ENCODE measurements around the gene TERB2.
"Not testable (repeated sequence)": the region's sequence is repeated elsewhere in the genome, so short reads cannot be mapped to it uniquely, and the experiment has no call there.

The TERB2 gene

GRCh38 chr15:44971036-44971435 is 14.5 kb downstream of the TERB2 start:
- no peaks in the 10 kb centered on the region for H3K4me1 ChIP-seq (ENCODE audit: control insufficient read depth, insufficient read depth, low read length)
- WGBS, 2 experiments, result 87 to 89% methylated on average over 5 to 6 of the region's 6 CpGs
- H3K27ac ChIP-seq (ENCODE audit: insufficient read depth, low read depth, low read length, poor library complexity, severe bottlenecking), result no peak overlapping the region

GRCh38 chr15:44976183-44976582 is 19.7 kb downstream of the TERB2 start:
- H3K4me1 ChIP-seq (ENCODE audit: control insufficient read depth, insufficient read depth, low read length); H3K27me3 ChIP-seq (ENCODE audit: control insufficient read depth, insufficient read depth, low read length, poor library complexity, severe bottlenecking); H3K4me3 ChIP-seq (ENCODE audit: insufficient read depth, low read depth, low read length); H3K27ac ChIP-seq (ENCODE audit: insufficient read depth, low read depth, low read length, poor library complexity, severe bottlenecking); H3K9me3 ChIP-seq (ENCODE audit: control insufficient read depth, low read length); H3K36me3 ChIP-seq (ENCODE audit: control insufficient read depth, insufficient read depth, low read length): not testable (repeated sequence)
- WGBS, 2 experiments, result 90 to 94% methylated on average over 3 of the region's 3 CpGs

More at GRCh38 chr15:44971036-44971435, 14.5 kb downstream of the TERB2 start:
- H3K36me3 ChIP-seq (ENCODE audit: control insufficient read depth, insufficient read depth, low read length), result no peaks in the 10 kb centered on the region
- no peaks in the 10 kb centered on the region for H3K27me3 ChIP-seq (ENCODE audit: control insufficient read depth, insufficient read depth, low read length, poor library complexity, severe bottlenecking)
- H3K9me3 ChIP-seq (ENCODE audit: control insufficient read depth, low read length), result no peaks in the 10 kb centered on the region
- no peak overlapping the region for H3K4me3 ChIP-seq (ENCODE audit: insufficient read depth, low read depth, low read length)

GRCh38 chr15:44977781-44978180 is 21.3 kb downstream of the TERB2 start:
- H3K27me3 ChIP-seq (ENCODE audit: control insufficient read depth, insufficient read depth, low read length, poor library complexity, severe bottlenecking); H3K4me1 ChIP-seq (ENCODE audit: control insufficient read depth, insufficient read depth, low read length); H3K9me3 ChIP-seq (ENCODE audit: control insufficient read depth, low read length); H3K36me3 ChIP-seq (ENCODE audit: control insufficient read depth, insufficient read depth, low read length); H3K27ac ChIP-seq (ENCODE audit: insufficient read depth, low read depth, low read length, poor library complexity, severe bottlenecking); H3K4me3 ChIP-seq (ENCODE audit: insufficient read depth, low read depth, low read length): not testable (repeated sequence)
- WGBS, 2 experiments, result 83 to 100% methylated on average over 1 to 2 of the region's 2 CpGs

- H3K36me3 ChIP-seq (ENCODE audit: control insufficient read depth, insufficient read depth, low read length); H3K4me1 ChIP-seq (ENCODE audit: control insufficient read depth, insufficient read depth, low read length); H3K27ac ChIP-seq (ENCODE audit: insufficient read depth, low read depth, low read length, poor library complexity, severe bottlenecking); H3K27me3 ChIP-seq (ENCODE audit: control insufficient read depth, insufficient read depth, low read length, poor library complexity, severe bottlenecking); H3K4me3 ChIP-seq (ENCODE audit: insufficient read depth, low read depth, low read length); H3K9me3 ChIP-seq (ENCODE audit: control insufficient read depth, low read length): not testable (repeated sequence)
- 96 to 100% methylated on average over 2 of the region's 2 CpGs for WGBS, 2 experiments
Observed at GRCh38 chr15:44979617-44980339, 23.3 kb downstream of the TERB2 start.

GRCh38 chr15:44984144-44984543 is 27.7 kb downstream of the TERB2 start:
- not testable (repeated sequence) for H3K36me3 ChIP-seq (ENCODE audit: control insufficient read depth, insufficient read depth, low read length); H3K27ac ChIP-seq (ENCODE audit: insufficient read depth, low read depth, low read length, poor library complexity, severe bottlenecking); H3K4me3 ChIP-seq (ENCODE audit: insufficient read depth, low read depth, low read length); H3K9me3 ChIP-seq (ENCODE audit: control insufficient read depth, low read length); H3K27me3 ChIP-seq (ENCODE audit: control insufficient read depth, insufficient read depth, low read length, poor library complexity, severe bottlenecking); H3K4me1 ChIP-seq (ENCODE audit: control insufficient read depth, insufficient read depth, low read length)
- 96 to 100% methylated on average over 1 of the region's 1 CpG for WGBS, 2 experiments

- not testable (repeated sequence) for H3K9me3 ChIP-seq (ENCODE audit: control insufficient read depth, low read length); H3K36me3 ChIP-seq (ENCODE audit: control insufficient read depth, insufficient read depth, low read length); H3K27ac ChIP-seq (ENCODE audit: insufficient read depth, low read depth, low read length, poor library complexity, severe bottlenecking); H3K27me3 ChIP-seq (ENCODE audit: control insufficient read depth, insufficient read depth, low read length, poor library complexity, severe bottlenecking); H3K4me3 ChIP-seq (ENCODE audit: insufficient read depth, low read depth, low read length); H3K4me1 ChIP-seq (ENCODE audit: control insufficient read depth, insufficient read depth, low read length)
- 93 to 95% methylated on average over 4 of the region's 4 CpGs for WGBS, 2 experiments
Observed at GRCh38 chr15:44986346-44987055, 30.0 kb downstream of the TERB2 start.

GRCh38 chr15:44987711-44988110 is 31.2 kb downstream of the TERB2 start:
- H3K27ac ChIP-seq (ENCODE audit: insufficient read depth, low read depth, low read length, poor library complexity, severe bottlenecking); H3K4me3 ChIP-seq (ENCODE audit: insufficient read depth, low read depth, low read length); H3K9me3 ChIP-seq (ENCODE audit: control insufficient read depth, low read length); H3K27me3 ChIP-seq (ENCODE audit: control insufficient read depth, insufficient read depth, low read length, poor library complexity, severe bottlenecking); H3K4me1 ChIP-seq (ENCODE audit: control insufficient read depth, insufficient read depth, low read length); H3K36me3 ChIP-seq (ENCODE audit: control insufficient read depth, insufficient read depth, low read length): not testable (repeated sequence)
- 100% methylated on average over 1 of the region's 1 CpG; no CpG with 5 or more reads in 1 of the 2 experiments for WGBS, 2 experiments

- not testable (repeated sequence) for H3K4me1 ChIP-seq (ENCODE audit: control insufficient read depth, insufficient read depth, low read length); H3K27me3 ChIP-seq (ENCODE audit: control insufficient read depth, insufficient read depth, low read length, poor library complexity, severe bottlenecking); H3K36me3 ChIP-seq (ENCODE audit: control insufficient read depth, insufficient read depth, low read length); H3K27ac ChIP-seq (ENCODE audit: insufficient read depth, low read depth, low read length, poor library complexity, severe bottlenecking); H3K4me3 ChIP-seq (ENCODE audit: insufficient read depth, low read depth, low read length); H3K9me3 ChIP-seq (ENCODE audit: control insufficient read depth, low read length)
- 100% methylated on average over 1 of the region's 3 CpGs for WGBS, 2 experiments
Observed at GRCh38 chr15:44988184-44988869, 31.8 kb downstream of the TERB2 start.

GRCh38 chr15:44988870-44989219 is 32.4 kb downstream of the TERB2 start:
- H3K4me1 ChIP-seq (ENCODE audit: control insufficient read depth, insufficient read depth, low read length); H3K4me3 ChIP-seq (ENCODE audit: insufficient read depth, low read depth, low read length); H3K9me3 ChIP-seq (ENCODE audit: control insufficient read depth, low read length); H3K36me3 ChIP-seq (ENCODE audit: control insufficient read depth, insufficient read depth, low read length); H3K27ac ChIP-seq (ENCODE audit: insufficient read depth, low read depth, low read length, poor library complexity, severe bottlenecking); H3K27me3 ChIP-seq (ENCODE audit: control insufficient read depth, insufficient read depth, low read length, poor library complexity, severe bottlenecking): not testable (repeated sequence)
- 85 to 92% methylated on average over 2 of the region's 5 CpGs for WGBS, 2 experiments

- WGBS, 2 experiments, result 85 to 91% methylated on average over 2 of the region's 3 CpGs
- not testable (repeated sequence) for H3K9me3 ChIP-seq (ENCODE audit: control insufficient read depth, low read length); H3K27ac ChIP-seq (ENCODE audit: insufficient read depth, low read depth, low read length, poor library complexity, severe bottlenecking); H3K4me1 ChIP-seq (ENCODE audit: control insufficient read depth, insufficient read depth, low read length); H3K27me3 ChIP-seq (ENCODE audit: control insufficient read depth, insufficient read depth, low read length, poor library complexity, severe bottlenecking); H3K4me3 ChIP-seq (ENCODE audit: insufficient read depth, low read depth, low read length); H3K36me3 ChIP-seq (ENCODE audit: control insufficient read depth, insufficient read depth, low read length)
Observed at GRCh38 chr15:44997632-44998031, 41.1 kb downstream of the TERB2 start.

Measured in ectodermal cell (in vitro differentiated cells).